HK-2 (cell line): ENCODE data around the gene DYNLL2.
"Not testable (repeated sequence)": the region's sequence is repeated elsewhere in the genome, so short reads cannot be mapped to it uniquely, and the experiment has no call there.

Experiments
- DNase-seq: peaks from one replicate; pipeline ENCODE4 v3.0.0-alpha.2; 2018; ENCODE audit not compliant: unreplicated experiment

DYNLL2 gene

DNA sequence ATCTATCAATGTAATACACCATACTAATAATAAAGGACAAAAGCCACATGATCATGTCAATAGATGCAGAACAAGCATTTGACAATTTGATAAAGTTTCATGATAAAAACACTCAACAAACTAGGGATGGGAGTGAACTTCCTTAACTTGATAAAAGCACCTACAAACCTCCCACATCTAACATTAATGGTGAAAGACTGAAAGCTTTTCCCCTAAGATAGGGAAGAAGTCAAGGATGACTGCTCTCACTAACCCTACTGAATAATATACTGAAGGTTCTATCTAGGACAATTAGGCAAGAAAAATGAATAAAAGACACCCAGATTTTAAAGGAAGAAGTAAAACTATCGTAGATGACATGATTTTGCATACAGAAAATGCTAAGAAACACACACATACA lies 10.4 kb upstream of the DYNLL2 start:
- no peak for DNase-seq

- not testable (repeated sequence) for DNase-seq
Measured at GRCh38 chr17:58073266-58073665, 10.0 kb upstream of the DYNLL2 start.

GRCh38 chr17:58074406-58074805 lies 8.8 kb upstream of the DYNLL2 start:
- not testable (repeated sequence) for DNase-seq

DNA sequence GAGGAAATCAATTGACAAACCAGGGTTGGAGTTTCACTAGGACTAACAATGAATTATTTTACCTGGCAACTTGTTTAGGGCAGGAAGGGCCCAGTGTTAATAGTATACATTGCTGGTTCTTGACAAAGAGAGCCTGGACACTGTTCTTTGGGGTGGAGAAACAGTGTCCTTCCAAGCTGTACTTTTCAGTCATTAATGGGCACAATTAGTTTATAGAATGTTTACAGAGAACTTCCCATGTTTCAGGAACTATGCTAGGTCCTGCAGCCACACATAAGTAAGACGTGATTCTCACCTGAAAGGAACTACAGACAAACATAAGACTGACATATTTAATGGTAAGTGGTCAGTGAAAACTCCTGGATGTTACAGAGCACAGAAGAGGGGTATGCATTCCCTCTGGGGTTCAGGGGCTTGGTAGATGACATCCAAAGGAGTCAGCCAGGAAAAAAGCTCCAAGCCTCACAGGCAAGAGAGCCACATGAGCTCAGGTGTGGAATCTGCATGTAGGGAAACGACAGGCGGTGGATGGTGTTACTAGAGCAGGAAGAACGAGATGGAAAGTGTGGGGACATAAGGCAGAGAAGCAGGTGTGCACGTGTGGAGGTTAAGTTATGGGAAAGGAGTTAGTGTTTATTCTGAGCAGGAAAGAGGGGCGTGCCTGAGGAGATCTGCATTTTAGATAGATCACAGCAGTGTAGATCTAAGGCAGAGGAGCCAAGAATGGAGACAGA lies 3.8 kb upstream of the DYNLL2 start:
- DNase-seq: no peak

DNA sequence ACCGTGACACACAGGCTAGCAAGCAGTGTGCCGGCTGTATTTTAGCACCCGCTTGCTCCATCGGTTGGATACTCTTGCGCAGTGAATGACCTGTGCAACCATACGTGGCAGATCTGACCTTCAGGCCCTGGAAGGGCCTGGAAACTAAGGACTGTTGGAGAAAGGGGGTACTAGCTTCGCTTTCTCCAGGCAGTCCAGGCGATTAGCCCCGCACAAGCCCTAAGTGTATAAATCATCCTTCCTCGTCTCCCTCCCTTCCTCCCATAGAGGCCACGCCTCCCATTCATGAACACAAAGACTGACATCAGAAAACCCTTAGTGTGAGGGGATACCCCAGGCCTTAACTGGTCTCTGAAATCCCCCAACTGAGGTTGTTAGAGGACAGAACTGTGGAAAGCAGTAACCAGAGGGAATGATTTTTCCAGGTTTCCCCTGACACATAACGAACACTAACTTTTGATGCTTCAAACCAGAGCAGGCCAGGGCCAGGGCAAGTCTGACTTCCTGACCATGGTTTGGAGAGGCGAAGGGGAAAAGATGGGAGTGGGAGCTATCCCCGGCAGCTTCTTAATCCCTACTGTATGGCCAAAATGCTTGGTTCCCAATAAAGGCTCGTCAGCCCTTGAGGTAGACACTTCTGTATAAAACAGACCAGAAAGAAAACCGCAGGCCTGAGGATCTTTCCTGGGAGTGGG lies 1.4 kb upstream of the DYNLL2 start:
- DNase-seq: no peak

DNA sequence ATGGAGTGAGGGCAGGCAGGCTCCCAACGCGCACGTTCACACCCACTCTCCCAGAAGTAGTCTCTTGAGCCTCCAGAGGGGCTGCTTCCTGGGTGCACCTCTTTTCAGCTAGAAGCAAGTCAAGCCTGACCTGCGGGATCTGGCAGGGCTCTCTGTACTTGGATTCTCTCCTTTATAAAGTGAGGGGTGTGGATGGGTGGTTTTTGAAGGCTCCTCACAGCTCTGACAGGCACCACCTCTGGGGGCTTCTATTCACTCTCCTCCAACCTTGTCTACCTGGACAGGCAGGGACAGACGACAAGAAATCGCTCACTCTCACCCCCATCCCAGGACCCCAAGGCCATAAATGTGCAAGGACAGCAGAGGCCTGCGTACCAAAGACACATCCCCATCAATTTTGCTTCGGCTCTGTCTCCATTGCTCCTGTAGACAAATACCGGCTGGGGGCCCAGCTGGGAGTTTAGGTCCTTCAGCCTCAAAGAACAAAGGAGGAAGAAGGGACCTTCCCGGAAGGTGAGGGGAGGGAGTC lies 814 bp upstream of the DYNLL2 start:
- no peak for DNase-seq

GRCh38 chr17:58083491-58084316 lies 485 bp downstream of the DYNLL2 start:
- DNase-seq: peak; percentile 59

DNA sequence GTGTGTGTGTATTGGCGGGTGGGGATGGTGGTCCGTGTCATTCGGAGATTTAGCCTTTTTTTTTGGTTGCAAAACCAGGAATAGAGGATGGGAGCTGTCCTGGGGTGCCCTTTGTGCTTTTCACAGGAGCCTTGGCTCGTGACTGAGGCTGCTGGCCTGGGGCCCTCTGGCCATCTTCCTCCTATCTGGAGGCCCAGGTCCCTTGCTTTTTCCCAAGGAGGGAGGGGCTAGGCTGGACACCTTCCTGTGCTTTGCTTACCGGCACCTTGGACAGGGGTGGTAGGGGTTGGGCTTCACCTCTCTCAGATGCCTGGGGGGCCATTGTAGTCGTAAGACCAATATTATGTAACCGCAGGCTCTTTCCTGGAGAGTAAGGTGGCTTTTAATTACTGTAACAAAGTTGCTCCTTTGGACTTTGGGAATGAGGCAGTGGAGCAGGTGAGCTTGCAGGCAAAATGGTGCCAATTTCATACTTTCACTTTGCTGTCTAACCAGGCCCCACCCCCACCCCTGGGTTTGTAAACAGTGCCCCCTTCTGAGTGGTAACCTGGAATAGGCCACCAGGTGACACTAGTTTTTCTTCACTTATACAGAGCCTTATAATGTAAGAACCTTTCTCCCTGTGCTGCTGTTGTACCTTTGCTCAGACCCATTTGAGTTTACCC lies 1.2 kb downstream of the DYNLL2 start:
- DNase-seq: peak; percentile 35

- no peak for DNase-seq
Measured at GRCh38 chr17:58085039-58085715, 2.0 kb downstream of the DYNLL2 start.

DNA sequence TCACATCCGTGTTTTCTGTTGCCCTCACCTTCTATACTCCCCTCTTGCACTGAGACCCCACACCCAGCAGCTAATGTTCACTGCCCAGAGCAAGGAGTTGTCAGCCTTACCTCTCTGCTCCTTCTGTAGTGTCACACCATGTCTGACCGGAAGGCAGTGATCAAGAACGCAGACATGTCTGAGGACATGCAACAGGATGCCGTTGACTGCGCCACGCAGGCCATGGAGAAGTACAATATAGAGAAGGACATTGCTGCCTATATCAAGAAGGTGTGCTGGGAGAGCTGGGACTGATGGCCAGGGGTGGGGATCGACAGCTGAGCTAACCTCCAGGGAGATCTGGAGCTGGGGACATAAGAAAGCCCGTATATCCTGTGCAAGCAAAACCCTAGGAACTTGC lies 3.7 kb downstream of the DYNLL2 start:
- DNase-seq: no peak

DNA sequence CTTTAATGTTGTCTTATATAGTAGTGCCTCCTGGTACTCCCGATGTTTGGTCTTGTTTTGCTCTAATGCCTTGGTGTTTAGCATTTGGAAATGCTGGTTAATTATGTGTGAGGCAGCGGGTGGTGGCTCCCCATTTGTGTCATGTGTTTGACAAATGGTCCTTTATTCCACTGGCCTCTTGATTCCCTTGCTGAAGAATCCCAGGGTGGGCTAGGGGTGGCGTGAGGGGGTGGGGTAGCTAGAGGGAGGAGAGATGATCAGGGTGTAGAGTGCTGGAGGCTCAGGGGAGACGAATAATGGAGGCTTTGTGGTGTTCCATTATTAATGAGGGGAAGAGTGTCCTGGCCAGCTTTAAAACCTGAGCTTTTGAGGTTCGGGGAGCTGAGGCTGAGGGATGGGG lies 5.4 kb downstream of the DYNLL2 start:
- no peak for DNase-seq

DNA sequence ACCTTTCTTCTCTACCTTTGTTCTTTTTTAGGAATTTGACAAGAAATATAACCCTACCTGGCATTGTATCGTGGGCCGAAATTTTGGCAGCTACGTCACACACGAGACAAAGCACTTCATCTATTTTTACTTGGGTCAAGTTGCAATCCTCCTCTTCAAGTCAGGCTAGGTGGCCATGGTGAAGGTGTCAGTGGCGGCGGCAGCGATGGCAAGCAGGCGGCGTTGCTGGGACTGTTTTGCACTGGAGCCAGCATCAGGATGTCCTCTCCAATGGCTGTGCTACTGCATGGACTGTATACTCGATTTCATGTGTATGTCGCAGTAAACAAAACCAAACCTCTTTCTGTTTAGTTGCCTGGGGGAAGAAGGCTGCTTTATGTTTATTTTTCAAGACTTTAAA lies 5.9 kb downstream of the DYNLL2 start:
- no peak for DNase-seq

DNA sequence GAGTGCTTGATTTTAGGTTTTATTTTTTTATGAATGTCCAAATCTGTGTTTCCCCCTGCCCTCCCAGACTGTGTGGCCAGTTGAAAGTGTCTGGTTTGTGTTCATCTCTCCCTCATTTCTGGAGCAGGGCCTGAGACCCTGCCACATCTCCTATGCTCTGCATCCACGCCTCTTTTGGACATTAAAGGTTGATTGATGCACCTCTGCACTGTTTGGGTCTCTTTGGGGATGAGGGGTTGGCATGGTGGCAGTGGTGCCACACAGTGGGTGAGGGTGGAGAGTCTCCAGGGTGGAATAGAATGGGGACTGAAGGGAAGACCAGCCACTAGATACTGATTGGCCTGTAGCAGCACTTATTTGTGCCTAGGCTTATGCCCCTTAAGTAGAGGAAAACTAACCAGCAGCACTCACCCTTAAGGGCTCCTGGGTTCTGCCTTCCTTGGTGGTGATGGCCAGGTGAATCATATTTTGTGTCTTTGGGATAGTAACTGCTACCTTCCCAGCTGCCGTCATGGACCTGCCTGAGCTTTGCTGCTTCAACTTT lies 7.9 kb downstream of the DYNLL2 start:
- DNase-seq: no peak

- no peak for DNase-seq
Measured at GRCh38 chr17:58092101-58092796, 9.0 kb downstream of the DYNLL2 start.

GRCh38 chr17:58092797-58093385 lies 9.7 kb downstream of the DYNLL2 start:
- DNase-seq: no peak

DNA sequence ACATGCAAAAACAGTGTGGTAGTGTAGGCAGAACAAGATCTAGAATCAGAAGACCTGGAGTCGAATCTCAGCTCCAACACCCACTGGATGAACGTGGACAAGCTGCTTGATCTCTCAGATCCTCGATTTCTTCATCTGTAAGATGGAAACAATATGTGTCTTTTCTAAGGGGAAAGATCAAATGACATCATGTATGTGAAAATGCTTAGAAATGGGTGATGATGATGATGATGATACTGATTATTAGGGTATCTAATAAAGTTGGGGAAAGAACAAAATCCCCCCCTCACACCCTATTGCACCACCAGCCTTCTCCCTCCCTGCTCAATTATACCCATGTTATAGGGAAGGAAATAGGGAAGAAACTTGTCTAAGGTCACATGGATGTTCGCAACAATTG lies 10.9 kb downstream of the DYNLL2 start:
- no peak for DNase-seq

DNA sequence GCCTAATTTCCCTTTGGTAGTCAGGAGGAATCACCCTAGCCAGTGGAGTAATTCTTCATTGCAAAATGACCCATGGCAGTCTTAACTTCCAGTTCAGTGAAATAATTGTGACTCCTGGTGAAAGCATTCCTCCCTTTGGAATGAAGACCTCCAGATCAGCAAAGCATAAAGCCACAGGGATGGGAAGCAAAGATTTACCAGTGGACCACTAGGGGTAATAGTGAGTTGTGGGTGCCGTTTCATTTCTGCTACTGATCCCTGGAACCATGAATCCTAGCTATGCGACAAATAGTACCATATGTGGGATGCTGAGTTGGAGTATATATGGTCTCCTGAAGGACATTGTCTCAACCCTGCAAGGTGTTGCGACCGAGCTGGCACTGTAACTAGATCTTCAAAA lies 13.7 kb downstream of the DYNLL2 start:
- no peak for DNase-seq

- no peak for DNase-seq
Measured at GRCh38 chr17:58097384-58098088, 14.3 kb downstream of the DYNLL2 start.

GRCh38 chr17:58100506-58100905 lies 17.3 kb downstream of the DYNLL2 start:
- no peak for DNase-seq
